Type B pancreatic cell (in vitro differentiated cells): ENCODE data around the gene SCNN1B. TPM values are rescaled to one million over a fixed set of nuclear protein-coding genes. Genes with fewer than 3 reads are reported as not detected.
"Not testable (repeated sequence)": the region's sequence is repeated elsewhere in the genome, so short reads cannot be mapped to it uniquely, and the experiment has no call there.

ENCODE experiments used
- DNase-seq: peaks from one replicate; pipeline ENCODE4 v3.0.0; 2021; ENCODE audit warnings: mixed read lengths; ENCODE audit not compliant: unreplicated experiment; ENCODE audit errors: extremely low spot score
- H3K27ac Mint-ChIP-seq: 2 replicates; pipeline ENCODE4 v1.8.0; 2021; ENCODE audit warnings: mild to moderate bottlenecking, mixed read lengths
- H3K27me3 Mint-ChIP-seq: 2 replicates; pipeline ENCODE4 v1.8.0; 2021; ENCODE audit warnings: mixed read lengths
- H3K36me3 Mint-ChIP-seq: 2 replicates; pipeline ENCODE4 v1.8.0; 2021; ENCODE audit warnings: mixed read lengths
- H3K4me1 Mint-ChIP-seq: one replicate; pipeline ENCODE4 v1.8.0; 2021; ENCODE audit warnings: mixed read lengths; ENCODE audit not compliant: unreplicated experiment
- H3K4me3 Mint-ChIP-seq: 2 replicates; pipeline ENCODE4 v1.8.0; 2021; ENCODE audit warnings: mild to moderate bottlenecking, mixed read lengths
- H3K9me3 Mint-ChIP-seq: 2 replicates; pipeline ENCODE4 v1.8.0; 2021; ENCODE audit warnings: mixed read lengths
- CTCF ChIP-seq: fragments of 200-600 bp; sonication (generic); conservative IDR thresholded peaks from 2 replicates; pipeline ENCODE4 v1.5.0; 2021; ENCODE audit warnings: antibody characterized with exemption, mild to moderate bottlenecking
- total RNA-seq: library from RNA; stranded (reverse); gene quantifications from 2 replicates; pipeline ENCODE4 v1.2.1, GENCODE V29; 2021; ENCODE audit warnings: low replicate concordance

The SCNN1B gene
- total RNA-seq, 1 donor from 2014 or later, result 4.3 TPM

- Mint-ChIP-seq H3K9me3 (no peaks in the 10 kb centered on the region), H3K36me3 (no peaks in the 10 kb centered on the region), H3K4me3 (no peak overlapping the region), H3K27ac (no peak overlapping the region), H3K27me3 (peaks cover 12% of the 10 kb centered on the region), H3K4me1 (no peaks in the 10 kb centered on the region)
- TF ChIP-seq CTCF, result no peak
- DNase-seq, result no peak
Measured at GRCh38 chr16:23378256-23378655, 76.2 kb downstream of the SCNN1B start.

GRCh38 chr16:23378921-23379320 lies 76.8 kb downstream of the SCNN1B start:
- TF ChIP-seq CTCF, result no peak
- Mint-ChIP-seq H3K4me1 (no peaks in the 10 kb centered on the region), H3K4me3 (no peak overlapping the region), H3K27me3 (peaks cover 8% of the 10 kb centered on the region), H3K27ac (no peak overlapping the region), H3K36me3 (no peaks in the 10 kb centered on the region), H3K9me3 (no peaks in the 10 kb centered on the region)
- no peak for DNase-seq

GRCh38 chr16:23379707-23380106 lies 77.6 kb downstream of the SCNN1B start:
- H3K27ac Mint-ChIP-seq, result no peak overlapping the region
- H3K27me3 Mint-ChIP-seq, result peaks cover 8% of the 10 kb centered on the region
- H3K4me3 Mint-ChIP-seq, result no peak overlapping the region
- no peaks in the 10 kb centered on the region for H3K4me1 Mint-ChIP-seq
- no peak for TF ChIP-seq CTCF
- H3K36me3 Mint-ChIP-seq, result no peaks in the 10 kb centered on the region
- no peak for DNase-seq
- no peaks in the 10 kb centered on the region for H3K9me3 Mint-ChIP-seq

GRCh38 chr16:23380501-23380951 lies 78.4 kb downstream of the SCNN1B start:
- no peak for TF ChIP-seq CTCF
- H3K36me3 Mint-ChIP-seq, result no peaks in the 10 kb centered on the region
- no peaks in the 10 kb centered on the region for H3K9me3 Mint-ChIP-seq
- H3K4me1 Mint-ChIP-seq, result no peaks in the 10 kb centered on the region
- no peak overlapping the region for H3K4me3 Mint-ChIP-seq
- DNase-seq, result no peak
- H3K27ac Mint-ChIP-seq, result no peak overlapping the region
- peaks cover 8% of the 10 kb centered on the region for H3K27me3 Mint-ChIP-seq

- not testable (repeated sequence) for H3K4me3 Mint-ChIP-seq
Measured at GRCh38 chr16:23381702-23382101, 79.6 kb downstream of the SCNN1B start.

GRCh38 chr16:23382279-23382678 lies 80.2 kb downstream of the SCNN1B start:
- no peak overlapping the region for H3K4me3 Mint-ChIP-seq
- no peaks in the 10 kb centered on the region for H3K4me1 Mint-ChIP-seq
- no peaks in the 10 kb centered on the region for H3K36me3 Mint-ChIP-seq
- no peaks in the 10 kb centered on the region for H3K9me3 Mint-ChIP-seq
- no peak for DNase-seq
- H3K27me3 Mint-ChIP-seq, result peaks cover 8% of the 10 kb centered on the region
- H3K27ac Mint-ChIP-seq, result no peak overlapping the region
- no peak for TF ChIP-seq CTCF

More at GRCh38 chr16:23381702-23382101, 79.6 kb downstream of the SCNN1B start:
- not testable (repeated sequence) for DNase-seq, H3K36me3 Mint-ChIP-seq, H3K9me3 Mint-ChIP-seq, H3K4me1 Mint-ChIP-seq, H3K27me3 Mint-ChIP-seq, H3K27ac Mint-ChIP-seq
